Keratinocyte (primary cell): Measurements from ENCODE around the gene KCNN3. TPM values are rescaled to one million over a fixed set of nuclear protein-coding genes. Genes with fewer than 3 reads are reported as not detected.

Experiments used
- DNase-seq: peaks from one replicate; pipeline ENCODE4 v3.0.0-alpha.2; 2011; ENCODE audit warnings: low read depth, missing footprints, low spot score
- FAIRE-seq: peaks from 2 replicates; lab custom pipeline; 2011; peaks lifted over from hg19 to GRCh38; lab: Jason Lieb, UNC
- H2AFZ ChIP-seq: 2 replicates; pipeline ENCODE4 v1.6.0; 2012; ENCODE audit warnings: low read length, control low read depth, inconsistent platforms; ENCODE audit not compliant: control insufficient read depth
- H3K27ac ChIP-seq: 2 replicates; pipeline ENCODE4 v1.5.1; 2011; ENCODE audit warnings: low read length; ENCODE audit not compliant: control insufficient read depth, insufficient read depth
- H3K27me3 ChIP-seq: 3 replicates; pipeline ENCODE4 v1.6.0; 2011; ENCODE audit warnings: low read length; ENCODE audit not compliant: control insufficient read depth, insufficient read depth; ENCODE audit errors: extremely low read depth
- H3K36me3 ChIP-seq, 2 experiments: 2 replicates in 1 of 2; 3 replicates in 1 of 2; pipeline ENCODE4 v1.5.1; 2011; ENCODE audit warnings: low read length in 2 of 2, mild to moderate bottlenecking in 1 of 2; ENCODE audit not compliant: control insufficient read depth in 2 of 2, insufficient read depth in 2 of 2; ENCODE audit errors: extremely low read depth in 1 of 2
- H3K4me1 ChIP-seq: 3 replicates; pipeline ENCODE4 v1.5.1; 2011; ENCODE audit warnings: low read length; ENCODE audit not compliant: control insufficient read depth, insufficient read depth; ENCODE audit errors: extremely low read depth
- H3K4me2 ChIP-seq: 3 replicates; pipeline ENCODE4 v1.6.0; 2011; ENCODE audit warnings: low read depth, low read length; ENCODE audit not compliant: control insufficient read depth, insufficient read depth; ENCODE audit errors: extremely low read depth
- H3K4me3 ChIP-seq, 3 experiments: fragments of 200-600 bp in 1 of 3; sonication (generic) in 1 of 3; 2 replicates in 2 of 3; 3 replicates in 1 of 3; pipeline ENCODE4 v1.5.1; 2011 to 2016; ENCODE audit warnings: low read length in 3 of 3, mild to moderate bottlenecking in 3 of 3, control low read depth in 2 of 3, inconsistent platforms in 1 of 3, low read depth in 1 of 3, mixed read lengths in 1 of 3, mixed run types in 1 of 3, moderate library complexity in 1 of 3; ENCODE audit not compliant: control insufficient read depth in 2 of 3, insufficient read depth in 2 of 3; ENCODE audit errors: extremely low read depth in 1 of 3
- H3K79me2 ChIP-seq: 2 replicates; pipeline ENCODE4 v1.6.0; 2012; ENCODE audit warnings: low read length; ENCODE audit not compliant: control insufficient read depth, insufficient read depth
- H3K9ac ChIP-seq: 3 replicates; pipeline ENCODE4 v1.6.0; 2011; ENCODE audit warnings: low read length; ENCODE audit not compliant: control insufficient read depth, insufficient read depth; ENCODE audit errors: extremely low read depth
- H3K9me1 ChIP-seq: 3 replicates; pipeline ENCODE4 v1.6.0; 2011; ENCODE audit warnings: low read length; ENCODE audit not compliant: control insufficient read depth, insufficient read depth; ENCODE audit errors: extremely low read depth
- H3K9me3 ChIP-seq: 2 replicates; pipeline ENCODE4 v1.5.1; 2012; ENCODE audit warnings: low read depth, low read length; ENCODE audit not compliant: control insufficient read depth
- H4K20me1 ChIP-seq: 3 replicates; pipeline ENCODE4 v1.6.0; 2011; ENCODE audit warnings: low read length; ENCODE audit not compliant: control insufficient read depth, insufficient read depth; ENCODE audit errors: extremely low read depth
- EZH2 ChIP-seq: IDR thresholded peaks from one replicate; pipeline ENCODE4 v1.6.1; 2012; ENCODE audit warnings: inconsistent platforms, mild to moderate bottlenecking, low read length, moderate library complexity
- dilution Hi-C: fragments of 300-500 bp; cut with MboI; formaldehyde crosslinking; loops from one replicate; pipeline ENCODE4 v1.7.0; 2020; ENCODE audit warnings: low sequenced_read_pairs; ENCODE audit not compliant: extremely low pct_ligation_motif_present
- polyA plus RNA-seq, 5 experiments: library from polyadenylated mRNA; depleted of rRNA in 3 of 5; stranded (reverse) in 3 of 5; stranded (forward) in 1 of 5; unstranded in 1 of 5; fragments of >200 nt; gene quantifications; 1 replicate in 1 of 5; 2 replicates in 3 of 5; 3 replicates in 1 of 5; pipeline versions ENCODE4 v1.2.1 to v1.2.3, GENCODE V29; 2011 to 2012; ENCODE audit warnings: missing spikeins in 2 of 5, low read depth in 1 of 5, low replicate concordance in 1 of 5
- TF ChIP-seq, protein P1 (sequence below), 3 experiments: IDR thresholded peaks in 1 of 3; conservative IDR thresholded peaks in 1 of 3; optimal IDR thresholded peaks in 1 of 3; 2 replicates in 2 of 3; 3 replicates in 1 of 3; pipeline versions ENCODE3 to v1.5.1; 2011; ENCODE audit warnings: low read length in 3 of 3, mild to moderate bottlenecking in 3 of 3, moderate library complexity in 2 of 3, control low read depth in 1 of 3, inconsistent platforms in 1 of 3; ENCODE audit not compliant: insufficient read depth in 2 of 3; ENCODE audit errors: extremely low read depth in 1 of 3

Gene KCNN3
- polyA plus RNA-seq, 1 donor (not counting 4 experiments of a cell fraction or from before 2014, with no cell fraction given), result 0.05 TPM

- H3K79me2 ChIP-seq, result no peaks in the 10 kb centered on the region
- H2AFZ ChIP-seq, result no peak overlapping the region
- no peaks in the 10 kb centered on the region for H3K9me3 ChIP-seq
- FAIRE-seq (no peak), DNase-seq (no peak)
- TF ChIP-seq, protein P1, sequence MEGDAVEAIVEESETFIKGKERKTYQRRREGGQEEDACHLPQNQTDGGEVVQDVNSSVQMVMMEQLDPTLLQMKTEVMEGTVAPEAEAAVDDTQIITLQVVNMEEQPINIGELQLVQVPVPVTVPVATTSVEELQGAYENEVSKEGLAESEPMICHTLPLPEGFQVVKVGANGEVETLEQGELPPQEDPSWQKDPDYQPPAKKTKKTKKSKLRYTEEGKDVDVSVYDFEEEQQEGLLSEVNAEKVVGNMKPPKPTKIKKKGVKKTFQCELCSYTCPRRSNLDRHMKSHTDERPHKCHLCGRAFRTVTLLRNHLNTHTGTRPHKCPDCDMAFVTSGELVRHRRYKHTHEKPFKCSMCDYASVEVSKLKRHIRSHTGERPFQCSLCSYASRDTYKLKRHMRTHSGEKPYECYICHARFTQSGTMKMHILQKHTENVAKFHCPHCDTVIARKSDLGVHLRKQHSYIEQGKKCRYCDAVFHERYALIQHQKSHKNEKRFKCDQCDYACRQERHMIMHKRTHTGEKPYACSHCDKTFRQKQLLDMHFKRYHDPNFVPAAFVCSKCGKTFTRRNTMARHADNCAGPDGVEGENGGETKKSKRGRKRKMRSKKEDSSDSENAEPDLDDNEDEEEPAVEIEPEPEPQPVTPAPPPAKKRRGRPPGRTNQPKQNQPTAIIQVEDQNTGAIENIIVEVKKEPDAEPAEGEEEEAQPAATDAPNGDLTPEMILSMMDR (optimal IDR thresholded peaks at IDR 0.05 in 1 of 3, IDR thresholded peaks at IDR 0.05 in 1 of 3, conservative IDR thresholded peaks at IDR 0.05 in 1 of 3; ENCODE audit: extremely low read depth in 1 of 3, insufficient read depth in 2 of 3, low read length in 3 of 3), result no peak
- no peak for TF ChIP-seq EZH2
- no peaks in the 10 kb centered on the region for H4K20me1 ChIP-seq
- no peak overlapping the region for H3K9ac ChIP-seq
- H3K27me3 ChIP-seq, result no peaks in the 10 kb centered on the region
- H3K36me3 ChIP-seq, result no peaks in the 10 kb centered on the region
- no peak overlapping the region for H3K4me3 ChIP-seq
- no peaks in the 10 kb centered on the region for H3K4me1 ChIP-seq
- dilution Hi-C loops, result no loop called here
- H3K4me2 ChIP-seq, result no peak overlapping the region
- no peak overlapping the region for H3K27ac ChIP-seq
- no peaks in the 10 kb centered on the region for H3K9me1 ChIP-seq
These were observed 47.4 kb downstream of the KCNN3 start for GRCh38 chr1:154822717-154823116.

- DNase-seq, result no peak
- no peak overlapping the region for H3K27ac ChIP-seq
- H3K9ac ChIP-seq, result no peak overlapping the region
- no peaks in the 10 kb centered on the region for H3K4me1 ChIP-seq
- H3K4me3 ChIP-seq, result no peak overlapping the region
- no peak overlapping the region for H2AFZ ChIP-seq
- H3K9me3 ChIP-seq, result no peaks in the 10 kb centered on the region
- dilution Hi-C loops, result no loop called here
- TF ChIP-seq, protein P1 (optimal IDR thresholded peaks at IDR 0.05 in 1 of 3, IDR thresholded peaks at IDR 0.05 in 1 of 3, conservative IDR thresholded peaks at IDR 0.05 in 1 of 3; ENCODE audit: extremely low read depth in 1 of 3, insufficient read depth in 2 of 3, low read length in 3 of 3), result no peak
- TF ChIP-seq EZH2, result no peak
- H3K79me2 ChIP-seq, result no peaks in the 10 kb centered on the region
- H3K36me3 ChIP-seq, result no peaks in the 10 kb centered on the region
- no peaks in the 10 kb centered on the region for H4K20me1 ChIP-seq
- H3K9me1 ChIP-seq, result no peaks in the 10 kb centered on the region
- H3K4me2 ChIP-seq, result no peak overlapping the region
- no peaks in the 10 kb centered on the region for H3K27me3 ChIP-seq
- no peak for FAIRE-seq
These were observed 47.8 kb downstream of the KCNN3 start for GRCh38 chr1:154822233-154822632.
